Naive thymus-derived CD4-positive, alpha-beta T cell (primary cell): ENCODE data around the gene FBXO11. TPM values are rescaled to one million over a fixed set of nuclear protein-coding genes. Genes with fewer than 3 reads are reported as not detected.
A peak's percentile ranks its signal among the peaks of the same experiment; 100 is the strongest.
"Not testable (repeated sequence)": the region's sequence is repeated elsewhere in the genome, so short reads cannot be mapped to it uniquely, and the experiment has no call there.

ENCODE experiments used
- ATAC-seq: fragments of 150-1000 bp; cut with Tn5 transposase; 2 replicates; pipeline ENCODE4 v1.10.0; 2021; ENCODE audit warnings: mild to moderate bottlenecking, moderate library complexity
- CTCF ChIA-PET: fragments of 350-600 bp; sonication (Branson Sonifier 250); formaldehyde crosslinking; loops from one replicate; lab custom pipeline; 2021; ENCODE audit warnings: antibody characterized with exemption; lab: Charles Lee
- POLR2A ChIA-PET: fragments of 350-600 bp; sonication (Branson Sonifier 250); formaldehyde crosslinking; loops from one replicate; lab custom pipeline; 2021; ENCODE audit warnings: antibody characterized with exemption, inconsistent platforms; lab: Charles Lee
- DNase-seq, 9 donors: peaks; one replicate each; pipeline versions ENCODE4 v3.0.0 to v3.0.0-alpha.2; 2020 to 2022; ENCODE audit warnings: mixed read lengths in 1 of 9
- H3K27ac ChIP-seq: one replicate; pipeline ENCODE4 v1.7.0; 2013; ENCODE audit warnings: mild to moderate bottlenecking, low read depth, low read length, moderate library complexity
- H3K27me3 ChIP-seq, 2 donors: one replicate each; pipeline ENCODE4 v1.7.0; 2013; ENCODE audit warnings: low read length in 2 of 2, mild to moderate bottlenecking in 2 of 2, moderate library complexity in 2 of 2; ENCODE audit not compliant: control insufficient read depth in 2 of 2, insufficient read depth in 2 of 2
- H3K36me3 ChIP-seq, 3 experiments: 1 replicate in 2 of 3; 2 replicates in 1 of 3; pipeline ENCODE4 v1.7.0; 2013; ENCODE audit warnings: low read length in 3 of 3, mild to moderate bottlenecking in 3 of 3, moderate library complexity in 1 of 3; ENCODE audit not compliant: insufficient read depth in 3 of 3, control insufficient read depth in 2 of 3
- H3K4me1 ChIP-seq, 2 donors: one replicate each; pipeline ENCODE4 v1.7.0; 2013; ENCODE audit warnings: low read length in 2 of 2, mild to moderate bottlenecking in 2 of 2, moderate library complexity in 1 of 2; ENCODE audit not compliant: control insufficient read depth in 2 of 2, insufficient read depth in 2 of 2
- H3K4me3 ChIP-seq: 2 replicates; pipeline ENCODE4 v1.7.0; 2013; ENCODE audit warnings: mild to moderate bottlenecking, low read length
- H3K9me3 ChIP-seq, 3 experiments: 1 replicate in 2 of 3; 2 replicates in 1 of 3; pipeline ENCODE4 v1.7.0; 2013; ENCODE audit warnings: low read length in 3 of 3; ENCODE audit not compliant: control insufficient read depth in 2 of 3
- H3K27ac Mint-ChIP-seq, 9 donors: one replicate each; pipeline ENCODE4 v1.8.0; 2020 to 2022; ENCODE audit warnings: mixed read lengths in 9 of 9, mild to moderate bottlenecking in 8 of 9, moderate library complexity in 5 of 9, inconsistent platforms in 2 of 9
- H3K27me3 Mint-ChIP-seq, 5 donors: one replicate each; pipeline ENCODE4 v1.8.0; 2021 to 2022; ENCODE audit warnings: mixed read lengths in 5 of 5, mild to moderate bottlenecking in 1 of 5
- H3K36me3 Mint-ChIP-seq, 5 donors: one replicate each; pipeline ENCODE4 v1.8.0; 2020 to 2022; ENCODE audit warnings: mixed read lengths in 5 of 5, mild to moderate bottlenecking in 3 of 5, inconsistent platforms in 1 of 5
- H3K4me1 Mint-ChIP-seq, 7 donors: one replicate each; pipeline ENCODE4 v1.8.0; 2020 to 2022; ENCODE audit warnings: mixed read lengths in 7 of 7, mild to moderate bottlenecking in 3 of 7, inconsistent platforms in 1 of 7
- H3K4me3 Mint-ChIP-seq, 10 donors: one replicate each; pipeline ENCODE4 v1.8.0; 2020 to 2022; ENCODE audit warnings: mild to moderate bottlenecking in 10 of 10, mixed read lengths in 10 of 10, moderate library complexity in 6 of 10, inconsistent platforms in 2 of 10
- H3K9me3 Mint-ChIP-seq, 11 donors: one replicate each; pipeline ENCODE4 v1.8.0; 2020 to 2022; ENCODE audit warnings: mixed read lengths in 11 of 11, mild to moderate bottlenecking in 4 of 11, inconsistent platforms in 1 of 11, moderate library complexity in 1 of 11
- intact Hi-C, 2 donors: fragments of 100-400 bp; cut with micrococcal nuclease; formaldehyde crosslinking; loops; one replicate each; pipeline ENCODE4 v1.15.1; 2023
- polyA plus RNA-seq, 2 donors: library from polyadenylated mRNA; unstranded; fragments of 300-500 nt; fragmentation: Illumina TruSeq; gene quantifications; one replicate each; pipeline ENCODE4 v1.2.3, GENCODE V29; 2021
- total RNA-seq, 6 experiments: library from RNA in 5 of 6; stranded (reverse) in 5 of 6; gene quantifications; 1 replicate in 5 of 6; 2 replicates in 1 of 6; pipeline ENCODE4 v1.2.3 and lab custom pipeline; 2021 to 2026

FBXO11 gene
- total and polyA plus RNA-seq, 7 experiments from 2014 or later = 7.7 to 92.1 (median 85.4) TPM

DNA sequence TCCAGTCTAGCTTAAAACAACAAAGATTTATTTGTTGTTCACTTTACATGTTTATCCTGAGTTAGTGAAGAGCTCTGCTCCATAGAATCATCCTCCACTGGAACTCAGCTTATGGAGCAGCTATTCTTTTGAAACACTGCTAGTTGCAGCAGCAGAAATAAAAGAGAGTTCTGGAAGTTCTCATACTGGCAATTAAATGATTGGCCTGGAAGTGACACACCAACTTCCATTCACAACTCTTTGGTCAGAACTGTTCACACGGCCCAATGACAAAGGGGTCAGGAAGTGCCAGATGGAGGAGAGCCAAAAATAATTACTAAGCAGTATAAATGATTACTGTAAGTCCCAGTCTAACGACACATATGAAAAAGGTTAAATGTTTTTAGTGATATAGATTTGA, 39.1 kb downstream of the FBXO11 start:
- H3K9me3 Mint-ChIP-seq = no peaks in the 10 kb centered on the region
- H3K27ac Mint-ChIP-seq = peak overlapping the region in 8 of 9 donors; percentile 4 to 83 (median 64)
- DNase-seq (no peak), ATAC-seq (peak; percentile 42)
- intact Hi-C loops = no loop called here
- no peaks in the 10 kb centered on the region for H3K9me3 ChIP-seq
- H3K27me3 Mint-ChIP-seq = no peaks in the 10 kb centered on the region
- H3K4me3 ChIP-seq = no peak overlapping the region
- ChIA-PET CTCF (interaction anchor here (0.7 to 1.7 kb wide), 2 partner anchors 10 to 153 kb away, joined by 3 to 5 read pairs; no protein-coding TSS in a partner anchor), POLR2A (interaction anchor here (1.0 kb wide), 1 partner anchor 32 kb away, joined by 3 read pairs; no protein-coding TSS in a partner anchor)
- H3K4me3 Mint-ChIP-seq = peak overlapping the region in 3 of 10 donors; percentile 21 to 53 (median 40)
- no peaks in the 10 kb centered on the region for H3K27me3 ChIP-seq
- no peaks in the 10 kb centered on the region for H3K36me3 ChIP-seq
- peaks cover 3 to 22% (median 10%) of the 10 kb centered on the region in 5 donors for H3K36me3 Mint-ChIP-seq
- H3K4me1 ChIP-seq = peaks cover 7 to 42% of the 10 kb centered on the region in 2 donors
- H3K4me1 Mint-ChIP-seq = peaks cover 48 to 100% (median 91%) of the 10 kb centered on the region in 7 donors
- no peak overlapping the region for H3K27ac ChIP-seq

DNA sequence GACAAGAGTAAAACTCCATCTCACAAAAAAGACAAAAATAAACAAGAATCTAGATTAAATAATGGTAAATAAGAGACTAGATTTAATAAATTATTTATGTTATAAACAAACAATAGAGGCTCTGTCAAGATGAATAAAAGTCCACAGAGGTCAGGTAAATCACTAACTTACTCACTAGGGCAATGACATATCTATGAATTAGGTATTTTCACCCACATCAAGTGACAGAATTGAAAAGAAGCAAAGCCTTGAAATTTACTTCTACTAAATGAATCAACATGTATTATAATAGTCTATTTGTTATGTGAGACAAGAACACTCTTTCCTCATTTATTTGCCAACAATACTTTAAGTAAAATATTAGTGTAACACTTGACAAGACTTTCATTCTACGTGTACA, 41.7 kb downstream of the FBXO11 start:
- Histone ChIP-seq H3K9me3 (no peaks in the 10 kb centered on the region), H3K27me3 (no peaks in the 10 kb centered on the region), H3K4me3 (no peak overlapping the region), H3K36me3 (no peaks in the 10 kb centered on the region), H3K27ac (no peak overlapping the region), H3K4me1 (peaks cover 0 to 21% of the 10 kb centered on the region in 2 donors)
- Mint-ChIP-seq H3K27me3 (no peaks in the 10 kb centered on the region), H3K4me3 (peak overlapping the region in 1 of 10 donors; percentile 18), H3K36me3 (peaks cover 3 to 13% (median 5%) of the 10 kb centered on the region in 5 donors), H3K9me3 (no peaks in the 10 kb centered on the region), H3K4me1 (peaks cover 31 to 96% (median 85%) of the 10 kb centered on the region in 7 donors), H3K27ac (peak overlapping the region in 6 of 9 donors; percentile 20 to 83 (median 61))
- no peak for DNase-seq
- ChIA-PET CTCF (no interaction called here), POLR2A (no interaction called here)
- intact Hi-C loops = loop anchor here in 1 of 2 donors (2.0 kb wide), 1 partner anchor 24 kb away; no protein-coding TSS in a partner anchor
- no peak for ATAC-seq

DNA sequence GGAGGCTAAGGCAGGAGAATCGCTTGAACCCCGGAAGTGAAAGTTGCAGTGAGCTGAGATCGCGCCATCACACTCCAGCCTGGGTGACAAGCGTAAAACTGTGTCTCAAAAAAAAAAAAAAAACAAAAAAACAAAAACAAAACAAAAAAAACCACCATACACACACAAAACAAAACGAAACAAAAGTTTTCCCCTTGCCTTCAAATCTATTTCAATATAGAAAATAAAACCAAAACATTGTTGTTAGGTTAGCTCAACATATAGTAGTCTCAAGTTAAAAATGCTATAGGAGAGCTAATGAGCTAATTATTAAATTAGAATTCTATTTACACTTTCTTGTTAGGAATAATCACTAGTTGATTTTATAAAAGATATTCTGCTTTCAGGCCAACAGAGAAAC, 43.3 kb downstream of the FBXO11 start:
- peak overlapping the region in 6 of 9 donors; percentile 1 to 61 (median 26) for H3K27ac Mint-ChIP-seq
- peaks cover 0 to 15% of the 10 kb centered on the region in 2 donors for H3K4me1 ChIP-seq
- ChIA-PET CTCF (interaction anchor here (1.5 to 1.7 kb wide), 2 partner anchors 11 to 244 kb away, joined by 7 to 9 read pairs; no protein-coding TSS in a partner anchor), POLR2A (no interaction called here)
- no peaks in the 10 kb centered on the region for H3K9me3 ChIP-seq
- peaks cover 25 to 87% (median 76%) of the 10 kb centered on the region in 7 donors for H3K4me1 Mint-ChIP-seq
- H3K27me3 ChIP-seq = no peaks in the 10 kb centered on the region
- H3K9me3 Mint-ChIP-seq = no peaks in the 10 kb centered on the region
- no peaks in the 10 kb centered on the region for H3K36me3 ChIP-seq
- DNase-seq (no peak), ATAC-seq (no peak)
- H3K36me3 Mint-ChIP-seq = peaks cover 0 to 8% (median 3%) of the 10 kb centered on the region in 5 donors
- no peak overlapping the region for H3K4me3 Mint-ChIP-seq
- intact Hi-C loops = loop anchor here in 1 of 2 donors (1.0 kb wide), 1 partner anchor 41 kb away; no protein-coding TSS in a partner anchor
- H3K4me3 ChIP-seq = no peak overlapping the region
- H3K27ac ChIP-seq = no peak overlapping the region
- H3K27me3 Mint-ChIP-seq = no peaks in the 10 kb centered on the region

DNA sequence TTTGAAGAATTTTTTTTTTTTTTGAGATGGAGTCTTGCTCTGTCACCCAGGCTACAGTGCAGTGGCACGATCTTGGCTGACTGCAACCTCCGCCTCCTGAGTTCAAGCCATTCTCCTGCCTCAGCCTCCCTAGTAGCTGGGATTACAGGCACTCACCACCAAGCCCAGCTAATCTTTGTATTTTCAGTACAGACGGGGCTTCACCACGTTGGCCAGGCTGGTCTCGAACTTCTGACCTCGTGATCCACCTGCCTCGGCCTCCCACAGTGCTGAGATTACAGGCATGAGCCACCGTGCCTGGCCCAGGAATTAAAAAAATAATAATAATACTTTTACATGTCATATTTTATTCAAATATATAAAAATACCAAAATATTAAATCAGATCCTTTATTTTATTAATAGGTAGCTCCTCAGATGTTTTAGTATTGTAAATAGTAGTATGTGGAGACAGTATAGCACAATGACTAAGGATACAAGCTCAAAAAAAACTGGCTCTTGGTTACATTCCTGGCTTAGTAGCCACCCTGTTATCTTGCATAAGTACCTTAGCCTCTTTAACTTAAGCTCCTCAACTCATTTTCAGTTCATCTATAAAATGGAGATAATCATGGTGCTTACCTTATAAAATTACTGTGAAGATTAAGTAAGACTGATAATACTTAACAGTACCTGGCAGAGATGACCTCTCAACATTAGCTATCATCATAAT, 53.1 kb downstream of the FBXO11 start:
- Mint-ChIP-seq H3K27ac (peak overlapping the region in 2 of 9 donors; percentile 13 to 43), H3K4me1 (peaks cover 26 to 87% (median 82%) of the 10 kb centered on the region in 7 donors)
- POLR2A ChIA-PET = interaction anchor here (0.6 kb wide), 1 partner anchor 1236 kb away, joined by 4 read pairs; no protein-coding TSS in a partner anchor

DNA sequence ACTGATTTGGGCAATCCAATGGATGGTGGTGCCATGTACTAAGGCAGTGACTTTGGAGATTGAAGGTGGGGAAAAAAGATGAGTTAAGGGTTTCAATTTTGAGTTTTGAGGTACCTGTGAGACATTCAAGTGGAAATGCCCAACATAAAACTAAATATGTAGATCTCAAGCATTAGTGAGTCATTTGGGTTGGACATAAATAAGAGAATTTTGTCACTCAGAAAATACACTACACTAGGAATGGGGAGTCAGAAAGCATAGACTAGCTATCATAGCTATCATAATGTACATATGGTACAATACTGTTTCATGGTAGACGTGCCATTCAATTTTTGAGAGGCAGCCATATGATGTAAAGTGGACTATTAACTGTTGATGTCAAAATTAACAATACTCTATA, 56.1 kb downstream of the FBXO11 start:
- no peak for ATAC-seq
- H3K4me1 Mint-ChIP-seq = peaks cover 7 to 77% (median 67%) of the 10 kb centered on the region in 7 donors

More for the DNA sequence above, 53.1 kb downstream of the FBXO11 start:
- H3K36me3 Mint-ChIP-seq, H3K4me3 ChIP-seq, intact Hi-C loops, H3K27ac ChIP-seq, H3K4me3 Mint-ChIP-seq, ATAC-seq, H3K9me3 ChIP-seq, DNase-seq, H3K27me3 Mint-ChIP-seq, H3K9me3 Mint-ChIP-seq, H3K27me3 ChIP-seq, H3K36me3 ChIP-seq: not testable (repeated sequence)
- CTCF ChIA-PET = interaction anchor here (0.5 to 0.9 kb wide), 3 partner anchors 176 to 275 kb away, joined by 3 read pairs; no protein-coding TSS in a partner anchor
- H3K4me1 ChIP-seq = peaks cover 5 to 11% of the 10 kb centered on the region in 2 donors

DNA sequence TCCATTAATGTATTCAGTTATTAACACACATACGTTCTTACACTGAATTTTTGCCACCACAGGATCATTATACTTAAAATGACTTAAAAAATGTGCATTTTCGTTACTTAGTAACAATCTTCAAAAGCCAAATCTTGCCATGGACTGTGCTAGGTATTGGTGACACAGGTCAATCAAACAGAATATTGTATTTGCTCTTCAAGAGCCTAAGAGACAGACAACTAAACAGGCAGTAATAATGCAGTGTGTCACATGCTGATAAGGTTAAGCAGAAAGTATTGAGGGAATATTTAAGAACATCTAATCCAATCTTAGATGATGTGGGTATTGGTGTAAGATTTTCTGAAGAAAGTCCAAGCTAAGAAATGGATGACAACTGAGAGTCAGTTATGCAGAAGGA, 56.9 kb downstream of the FBXO11 start:
- Mint-ChIP-seq H3K27me3 (no peaks in the 10 kb centered on the region), H3K27ac (peak overlapping the region in 3 of 9 donors; percentile 3 to 75 (median 33)), H3K36me3 (peaks cover 0 to 8% (median 0%) of the 10 kb centered on the region in 5 donors), H3K9me3 (no peaks in the 10 kb centered on the region), H3K4me1 (peaks cover 5 to 79% (median 67%) of the 10 kb centered on the region in 7 donors), H3K4me3 (no peak overlapping the region)
- CTCF ChIA-PET = interaction anchor here (0.6 kb wide), 1 partner anchor 62 kb away, joined by 3 read pairs; no protein-coding TSS in a partner anchor
- no peak for DNase-seq
- peaks cover 0 to 5% of the 10 kb centered on the region in 2 donors for H3K4me1 ChIP-seq
- ATAC-seq = no peak
- intact Hi-C loops = no loop called here
- H3K9me3 ChIP-seq = no peaks in the 10 kb centered on the region
- H3K27me3 ChIP-seq = no peaks in the 10 kb centered on the region
- H3K27ac ChIP-seq = no peak overlapping the region
- H3K36me3 ChIP-seq = no peaks in the 10 kb centered on the region
- H3K4me3 ChIP-seq = no peak overlapping the region
- POLR2A ChIA-PET = no interaction called here

More for the DNA sequence above, 56.1 kb downstream of the FBXO11 start:
- DNase-seq = no peak
- no peaks in the 10 kb centered on the region for H3K9me3 ChIP-seq
- intact Hi-C loops = no loop called here
- Mint-ChIP-seq H3K27ac (peak overlapping the region in 2 of 9 donors; percentile 36 to 75), H3K9me3 (no peaks in the 10 kb centered on the region), H3K36me3 (peaks cover 0 to 8% (median 0%) of the 10 kb centered on the region in 5 donors), H3K4me3 (peak overlapping the region in 3 of 10 donors; percentile 10 to 20 (median 11)), H3K27me3 (no peaks in the 10 kb centered on the region)
- H3K4me3 ChIP-seq = no peak overlapping the region
- H3K4me1 ChIP-seq = peaks cover 0 to 5% of the 10 kb centered on the region in 2 donors
- CTCF ChIA-PET = no interaction called here
- no peaks in the 10 kb centered on the region for H3K27me3 ChIP-seq
- H3K27ac ChIP-seq = no peak overlapping the region
- POLR2A ChIA-PET = no interaction called here
- H3K36me3 ChIP-seq = no peaks in the 10 kb centered on the region
